MCF 10A (cell line): ENCODE data around the gene FANCC. TPM values are rescaled to one million over a fixed set of nuclear protein-coding genes. Genes with fewer than 3 reads are reported as not detected.
A peak's percentile ranks its signal among the peaks of the same experiment; 100 is the strongest.

Source experiments
- BruUV-seq: library from RNA; stranded (reverse); fragments of 400-500 nt; replicated peaks from 2 replicates; lab custom pipeline; 2021; lab: Mats Ljungman, UMichigan
- CTCF ChIA-PET: fragments of 300-600 bp; sonication (Branson Sonifier 250); formaldehyde crosslinking; extraction: SDS; loops from one replicate; lab custom pipeline; 2021; ENCODE audit warnings: antibody characterized with exemption, inconsistent platforms; lab: Yijun Ruan, JAX
- POLR2A ChIA-PET: fragments of 300-600, 350-650 bp; sonication (Branson Sonifier 250); formaldehyde crosslinking; extraction: SDS; loops from one replicate; lab custom pipeline; 2020; ENCODE audit warnings: antibody characterized with exemption, inconsistent platforms; lab: Yijun Ruan, JAX
- DNase-seq: peaks from one replicate; pipeline ENCODE4 v3.0.0-alpha.2; 2018; ENCODE audit not compliant: unreplicated experiment
- H3K27ac Mint-ChIP-seq: one replicate; pipeline ENCODE4 v1.8.0; 2022; ENCODE audit warnings: mild to moderate bottlenecking, low read depth, mixed read lengths; ENCODE audit not compliant: unreplicated experiment
- H3K27me3 Mint-ChIP-seq: one replicate; pipeline ENCODE4 v1.8.0; 2022; ENCODE audit warnings: mixed read lengths; ENCODE audit not compliant: insufficient read depth, unreplicated experiment
- H3K36me3 Mint-ChIP-seq: one replicate; pipeline ENCODE4 v1.8.0; 2022; ENCODE audit warnings: mild to moderate bottlenecking, moderate library complexity, mixed read lengths; ENCODE audit not compliant: insufficient read depth, unreplicated experiment
- H3K4me1 Mint-ChIP-seq: one replicate; pipeline ENCODE4 v1.8.0; 2022; ENCODE audit warnings: mixed read lengths; ENCODE audit not compliant: insufficient read depth, unreplicated experiment
- H3K4me3 Mint-ChIP-seq: one replicate; pipeline ENCODE4 v1.8.0; 2022; ENCODE audit warnings: mild to moderate bottlenecking, moderate library complexity, mixed read lengths; ENCODE audit not compliant: unreplicated experiment
- H3K9me3 Mint-ChIP-seq: one replicate; pipeline ENCODE4 v1.8.0; 2022; ENCODE audit warnings: mixed read lengths; ENCODE audit not compliant: unreplicated experiment
- CTCF ChIP-seq: fragments of 200-600 bp; IDR thresholded peaks from one replicate; pipeline ENCODE4 v1.8.0; 2022; ENCODE audit warnings: antibody characterized with exemption, mild to moderate bottlenecking; ENCODE audit not compliant: unreplicated experiment
- intact Hi-C: fragments of 100-400 bp; cut with micrococcal nuclease; formaldehyde crosslinking; loops from 2 replicates; pipeline ENCODE4 v1.14.1; 2022
- total RNA-seq: library from RNA; stranded (reverse); gene quantifications from 2 replicates; pipeline ENCODE4 v1.2.3, GENCODE V29; 2022

Gene FANCC
- total RNA-seq, 1 experiment from 2014 or later = 12.1 TPM

GRCh38 chr9:95128177-95128524, 189.4 kb downstream of the FANCC start:
- H3K36me3 Mint-ChIP-seq = peaks cover 8% of the 10 kb centered on the region
- CTCF ChIA-PET = interaction anchor here (0.6 to 11.4 kb wide), 42 partner anchors 9 to 1092 kb away, joined by 3 to 457 read pairs (median 4); no protein-coding TSS in a partner anchor
- no peak for TF ChIP-seq CTCF
- no peaks in the 10 kb centered on the region for H3K9me3 Mint-ChIP-seq
- H3K4me1 Mint-ChIP-seq = peaks cover 5% of the 10 kb centered on the region
- intact Hi-C loops = no loop called here
- H3K4me3 Mint-ChIP-seq = no peak overlapping the region
- DNase-seq = no peak
- H3K27me3 Mint-ChIP-seq = no peaks in the 10 kb centered on the region
- POLR2A ChIA-PET = interaction anchor here (1.0 to 5.6 kb wide), 3 partner anchors 120 to 447 kb away, joined by 3 to 31 read pairs (median 5); no protein-coding TSS in a partner anchor
- no peak overlapping the region for H3K27ac Mint-ChIP-seq
- no TSS peak for BruUV-seq

- CTCF ChIA-PET = interaction anchor here (0.6 to 11.4 kb wide), 48 partner anchors 9 to 1092 kb away, joined by 3 to 457 read pairs (median 4); no protein-coding TSS in a partner anchor
- Mint-ChIP-seq H3K27me3 (no peaks in the 10 kb centered on the region), H3K4me3 (no peak overlapping the region), H3K36me3 (peaks cover 8% of the 10 kb centered on the region), H3K4me1 (peaks cover 5% of the 10 kb centered on the region), H3K27ac (no peak overlapping the region), H3K9me3 (no peaks in the 10 kb centered on the region)
- POLR2A ChIA-PET = interaction anchor here (0.6 to 5.6 kb wide), 7 partner anchors 10 to 447 kb away, joined by 3 to 31 read pairs (median 4); no protein-coding TSS in a partner anchor
- intact Hi-C loops = loop anchor here (1.0 kb wide), 3 partner anchors 344 to 458 kb away; no protein-coding TSS in a partner anchor
- peak; percentile 81 for DNase-seq
- TF ChIP-seq CTCF = peak; percentile 97
- BruUV-seq = no TSS peak
Measured at GRCh38 chr9:95127249-95128176, 190.0 kb downstream of the FANCC start.

- no TSS peak for BruUV-seq
- POLR2A ChIA-PET = interaction anchor here (0.6 to 5.6 kb wide), 5 partner anchors 9 to 446 kb away, joined by 3 to 31 read pairs (median 5); no protein-coding TSS in a partner anchor
- DNase-seq = no peak
- no peak for TF ChIP-seq CTCF
- H3K4me3 Mint-ChIP-seq = no peak overlapping the region
- CTCF ChIA-PET = interaction anchor here (0.6 to 11.4 kb wide), 23 partner anchors 8 to 1084 kb away, joined by 3 to 457 read pairs (median 5); no protein-coding TSS in a partner anchor
- H3K27ac Mint-ChIP-seq = no peak overlapping the region
- intact Hi-C loops = loop anchor here (1.0 kb wide), 3 partner anchors 343 to 457 kb away; no protein-coding TSS in a partner anchor
- no peaks in the 10 kb centered on the region for H3K27me3 Mint-ChIP-seq
- H3K4me1 Mint-ChIP-seq = peaks cover 5% of the 10 kb centered on the region
- H3K36me3 Mint-ChIP-seq = peaks cover 8% of the 10 kb centered on the region
- no peaks in the 10 kb centered on the region for H3K9me3 Mint-ChIP-seq
Measured at GRCh38 chr9:95126739-95127138, 190.8 kb downstream of the FANCC start.

GRCh38 chr9:95125652-95126051, 191.9 kb downstream of the FANCC start:
- intact Hi-C loops = no loop called here
- TF ChIP-seq CTCF = no peak
- CTCF ChIA-PET = interaction anchor here (0.6 to 11.4 kb wide), 13 partner anchors 7 to 450 kb away, joined by 3 to 457 read pairs (median 4); no protein-coding TSS in a partner anchor
- Mint-ChIP-seq H3K9me3 (no peaks in the 10 kb centered on the region), H3K4me1 (no peaks in the 10 kb centered on the region), H3K27me3 (no peaks in the 10 kb centered on the region), H3K36me3 (peaks cover 8% of the 10 kb centered on the region), H3K4me3 (no peak overlapping the region), H3K27ac (no peak overlapping the region)
- BruUV-seq = no TSS peak
- no peak for DNase-seq
- POLR2A ChIA-PET = interaction anchor here (1.7 kb wide), 1 partner anchor 445 kb away, joined by 5 read pairs; no protein-coding TSS in a partner anchor
